K562 (cell line): Measurements from ENCODE around the gene CCDC178. TPM values are rescaled to one million over a fixed set of nuclear protein-coding genes. Genes with fewer than 3 reads are reported as not detected.

Experiments
- ATAC-seq: fragments of 200-7000 bp; cut with Tn5 transposase; 3 replicates; pipeline ENCODE4 v1.9.1; 2020; ENCODE audit warnings: moderate library complexity
- BruUV-seq: library from RNA; stranded (reverse); fragments of 400-500 nt; replicated peaks from 2 replicates; lab custom pipeline; 2021; lab: Mats Ljungman, UMichigan
- CTCF ChIA-PET: fragments of 300-600 bp; formaldehyde crosslinking; extraction: SDS; loops from one replicate; lab custom pipeline; 2021; ENCODE audit warnings: low intra/inter-chr PET ratio; lab: Yijun Ruan, JAX
- POLR2A ChIA-PET: fragments of 300-600, 350-650 bp; sonication (Branson Sonifier 250); formaldehyde crosslinking; extraction: SDS; loops from one replicate; lab custom pipeline; 2021; ENCODE audit warnings: antibody characterized with exemption, inconsistent platforms; lab: Yijun Ruan, JAX
- DNase-seq, 4 experiments: peaks; one replicate each; pipeline versions ENCODE4 v3.0.0 to v3.0.0-alpha.2; 2011 to 2018; ENCODE audit warnings: low spot score in 3 of 4, mixed read lengths in 3 of 4; ENCODE audit errors: extremely low read depth in 1 of 4
- FAIRE-seq: peaks from 2 replicates; lab custom pipeline; 2011; peaks lifted over from hg19 to GRCh38; lab: Jason Lieb, UNC
- H2AFZ ChIP-seq: 2 replicates; pipeline ENCODE4 v1.6.0; 2011; ENCODE audit warnings: low read depth, low read length, control low read depth, inconsistent platforms
- H3K27ac ChIP-seq: fragments of 200-600 bp; 3 replicates; pipeline ENCODE4 v1.8.0; 2011; ENCODE audit warnings: low read depth, mild to moderate bottlenecking, control low read depth, inconsistent platforms, low read length, moderate library complexity, mixed read lengths; ENCODE audit errors: extremely low read depth
- H3K27me3 ChIP-seq, 2 experiments: fragments of 300-600 bp in 1 of 2; 2 replicates in 1 of 2; 3 replicates in 1 of 2; pipeline versions ENCODE4 v1.6.0 to v1.8.0; 2011; ENCODE audit warnings: inconsistent platforms in 2 of 2, low read length in 2 of 2, mild to moderate bottlenecking in 1 of 2, mixed read lengths in 1 of 2, moderate library complexity in 1 of 2; ENCODE audit not compliant: control insufficient read depth in 2 of 2, insufficient read depth in 2 of 2
- H3K36me3 ChIP-seq: fragments of 300-600 bp; 3 replicates; pipeline ENCODE4 v1.8.0; 2011; ENCODE audit warnings: mild to moderate bottlenecking, low read length, inconsistent platforms; ENCODE audit not compliant: control insufficient read depth, insufficient read depth
- H3K4me1 ChIP-seq, 2 experiments: fragments of 200-600 bp in 1 of 2; replicated peaks in 1 of 2; 2 replicates in 1 of 2; 3 replicates in 1 of 2; pipeline versions ENCODE4 v1.5.1 to v1.8.0; 2011; ENCODE audit warnings: inconsistent platforms in 2 of 2, low read length in 2 of 2, mild to moderate bottlenecking in 1 of 2, mixed read lengths in 1 of 2, moderate library complexity in 1 of 2; ENCODE audit not compliant: control insufficient read depth in 2 of 2, insufficient read depth in 2 of 2
- H3K4me2 ChIP-seq: 2 replicates; pipeline ENCODE4 v1.6.1; 2011; ENCODE audit warnings: low read length, control low read depth, inconsistent platforms, mixed read lengths; ENCODE audit not compliant: insufficient read depth
- H3K4me3 ChIP-seq: fragments of 200-600 bp; sonication (generic), shearing (Covaris generic); 2 replicates; pipeline ENCODE4 v1.5.1; 2016; ENCODE audit warnings: control low read depth, inconsistent platforms
- H3K79me2 ChIP-seq: fragments of 200-600 bp; 3 replicates; pipeline ENCODE4 v1.8.0; 2011; ENCODE audit warnings: low read length, inconsistent platforms; ENCODE audit not compliant: control insufficient read depth, insufficient read depth
- H3K9ac ChIP-seq, 2 experiments: 2 replicates each; pipeline versions ENCODE4 v1.6.0 to v1.6.1; 2011; ENCODE audit warnings: low read depth in 2 of 2, low read length in 2 of 2, control low read depth in 1 of 2, inconsistent platforms in 1 of 2, mild to moderate bottlenecking in 1 of 2, mixed read lengths in 1 of 2; ENCODE audit not compliant: insufficient read depth in 1 of 2
- H3K9me1 ChIP-seq: one replicate; pipeline ENCODE4 v1.6.0; 2011; ENCODE audit warnings: inconsistent platforms, mild to moderate bottlenecking, low read length, moderate library complexity; ENCODE audit not compliant: control insufficient read depth, insufficient read depth
- H3K9me3 ChIP-seq: replicated peaks from 2 replicates; pipeline ENCODE4 v1.5.1; 2011; ENCODE audit warnings: low read depth, low read length, inconsistent platforms; ENCODE audit not compliant: control insufficient read depth, insufficient read depth
- H4K20me1 ChIP-seq: replicated peaks from 2 replicates; pipeline ENCODE4 v1.6.1; 2011; ENCODE audit warnings: low read length, inconsistent platforms, mixed read lengths; ENCODE audit not compliant: control insufficient read depth, insufficient read depth
- GTF2F1 ChIP-seq: IDR thresholded peaks from 2 replicates; pipeline ENCODE4 v1.6.1; 2011; ENCODE audit warnings: low read depth, low read length, improper control_type of control experiment
- HDAC1 ChIP-seq, 2 experiments: fragments of 450-650 bp; IDR thresholded peaks; 2 replicates each; pipeline ENCODE4 v1.6.1; 2016 to 2017; ENCODE audit warnings: inconsistent platforms in 1 of 2, mild to moderate bottlenecking in 1 of 2, moderate library complexity in 1 of 2
- POLR3A ChIP-seq: IDR thresholded peaks from 2 replicates; pipeline ENCODE4 v1.6.1; 2011; ENCODE audit warnings: borderline replicate concordance, mild to moderate bottlenecking, moderate library complexity; ENCODE audit not compliant: insufficient read length, insufficient read depth; ENCODE audit errors: extremely low read depth
- PURB ChIP-seq: sonication (generic); formaldehyde crosslinking; IDR thresholded peaks from 2 replicates; pipeline ENCODE4 v1.9.0; 2021; ENCODE audit warnings: low read depth, mild to moderate bottlenecking, missing genetic modification reagents
- SMAD2 ChIP-seq: fragments of 150-350 bp; IDR thresholded peaks from 2 replicates; pipeline ENCODE4 v1.6.1; 2014; ENCODE audit warnings: low read depth, mild to moderate bottlenecking, low read length
- TCF3 ChIP-seq: sonication (generic); formaldehyde crosslinking; IDR thresholded peaks from 2 replicates; pipeline ENCODE4 v1.4.0; 2020; ENCODE audit warnings: mild to moderate bottlenecking, missing genetic modification reagents
- TRIM25 ChIP-seq: fragments of 450-650 bp; IDR thresholded peaks from 2 replicates; pipeline ENCODE4 v1.7.0; 2016; ENCODE audit warnings: borderline replicate concordance
- XRCC4 ChIP-seq: IDR thresholded peaks from one replicate; pipeline ENCODE4 v1.6.1; 2011; ENCODE audit not compliant: insufficient read depth, insufficient read length; ENCODE audit errors: extremely low read depth
- ZFX ChIP-seq: sonication (generic); formaldehyde crosslinking; IDR thresholded peaks from 2 replicates; pipeline ENCODE4 v1.8.0; 2022; ENCODE audit warnings: mild to moderate bottlenecking, missing genetic modification reagents, moderate library complexity
- ZNF277 ChIP-seq: fragments of 250-450 bp; sonication (Bioruptor Pico); IDR thresholded peaks from 2 replicates; pipeline ENCODE4 v1.8.0; 2022; ENCODE audit warnings: inconsistent platforms, mild to moderate bottlenecking, moderate library complexity, borderline replicate concordance
- ZNF395 ChIP-seq: fragments of 200-800 bp; sonication (Bioruptor generic); IDR thresholded peaks from 2 replicates; pipeline ENCODE4 v1.6.1; 2017; ENCODE audit warnings: missing genetic modification characterization, missing compliant biosample characterization
- ZNF518B ChIP-seq: fragments of 250-450 bp; sonication (Bioruptor Pico); IDR thresholded peaks from 2 replicates; pipeline ENCODE4 v1.5.0; 2021; ENCODE audit warnings: mild to moderate bottlenecking, moderate library complexity
- ZNF644 ChIP-seq: fragments of 200-800 bp; sonication (Bioruptor generic); IDR thresholded peaks from 2 replicates; pipeline ENCODE4 v1.6.1; 2016; ENCODE audit warnings: low read depth, missing genetic modification characterization, missing compliant biosample characterization
- WGBS: fragments of 100-300 bp; shearing (Covaris generic); methylation state at CpG from one replicate; pipeline ENCODE4 v1.1.6; 2016; ENCODE audit warnings: low coverage, mixed read lengths; ENCODE audit not compliant: insufficient coverage; ENCODE audit errors: missing lambda C conversion rate; 5-methylcytosine and 5-hydroxymethylcytosine counted together
- in situ Hi-C: fragments of 300-500 bp; cut with MboI; formaldehyde crosslinking; loops from 4 replicates; pipeline ENCODE4 v1.15.0; 2018; ENCODE audit warnings: inconsistent platforms, mixed read lengths
- intact Hi-C: fragments of 100-400 bp; cut with micrococcal nuclease; formaldehyde crosslinking; loops from 2 replicates; pipeline ENCODE4 v1.14.2; 2022
- polyA plus RNA-seq, 8 experiments: library from polyadenylated mRNA; depleted of rRNA in 4 of 8; stranded (reverse) in 5 of 8; unstranded in 3 of 8; fragments of >200 nt; fragmentation: Nextera tagmentation in 2 of 8; fragmentation: Illumina TruSeq in 1 of 8; extraction: Ambion mirVana in 2 of 8; extraction: Trizol in 1 of 8; gene quantifications; 2 replicates each; pipeline versions ENCODE4 v1.2.1 to v1.2.3, GENCODE V29; 2011 to 2014; ENCODE audit warnings: inconsistent platforms in 1 of 8, missing spikeins in 1 of 8
- total RNA-seq, 7 experiments: library from RNA; depleted of rRNA in 6 of 7; stranded (reverse); fragments of >200 nt in 6 of 7; fragmentation: Illumina TruSeq in 2 of 7; extraction: Trizol in 2 of 7; gene quantifications; 2 replicates each; pipeline versions ENCODE4 v1.2.1 to v1.2.3, GENCODE V29; 2011 to 2021; ENCODE audit warnings: low replicate concordance in 1 of 7

CCDC178 gene
- total and polyA plus RNA-seq, 9 of the 15 experiments (the other 6 are each of a cell fraction or from before 2014, with no cell fraction given): 0.12 to 0.47 (median 0.15) TPM; not detected in 6

GRCh38 chr18:32915516-32915915, 525.0 kb downstream of the CCDC178 start:
- in situ Hi-C loops: no loop called here
- BruUV-seq: no TSS peak
- POLR2A ChIA-PET: no interaction called here
- TF ChIP-seq TRIM25: no peak
- no peak for TF ChIP-seq ZFX
- no peak for TF ChIP-seq GTF2F1
- no peak for TF ChIP-seq ZNF395 (CRISPR knock-in tag)
- TF ChIP-seq POLR3A: no peak
- TF ChIP-seq PURB: no peak
- no peak for TF ChIP-seq TCF3 (CRISPR knock-in tag)
- no peak for TF ChIP-seq ZNF277 (CRISPR knock-in tag)
- no peak for TF ChIP-seq HDAC1 (IDR thresholded peaks at IDR 0.05)
- no peak for TF ChIP-seq ZNF518B
- no peak for TF ChIP-seq SMAD2
- no peak for TF ChIP-seq XRCC4
- no peak for TF ChIP-seq ZNF644 (tag)

More at GRCh38 chr18:32915516-32915915, 525.0 kb downstream of the CCDC178 start:
- H3K4me3 ChIP-seq: no peak overlapping the region
- no peak overlapping the region for H2AFZ ChIP-seq
- 0% methylated on average over 1 of the region's 1 CpG for WGBS
- H3K27ac ChIP-seq: no peak overlapping the region
- intact Hi-C loops: no loop called here
- DNase-seq (no peak), FAIRE-seq (no peak), ATAC-seq (no peak)
- H4K20me1 ChIP-seq: no peaks in the 10 kb centered on the region
- H3K79me2 ChIP-seq: no peaks in the 10 kb centered on the region
- no peaks in the 10 kb centered on the region; the same call in 1 of the 2 replicates for H3K9me3 ChIP-seq
- no peaks in the 10 kb centered on the region for H3K9me1 ChIP-seq
- H3K4me2 ChIP-seq: no peak overlapping the region
- H3K36me3 ChIP-seq: no peaks in the 10 kb centered on the region
- CTCF ChIA-PET: no interaction called here
- no peak overlapping the region for H3K9ac ChIP-seq
- H3K4me1 ChIP-seq: no peaks in the 10 kb centered on the region
- no peaks in the 10 kb centered on the region for H3K27me3 ChIP-seq
